GM23338 (cell line): ENCODE measurements around the gene ORM1.
"Not testable (repeated sequence)": the region's sequence is repeated elsewhere in the genome, so short reads cannot be mapped to it uniquely, and the experiment has no call there.

Experiments used
- CREB1 ChIP-seq: fragments of 250-450 bp; sonication (Bioruptor Pico); IDR thresholded peaks from 2 replicates; pipeline ENCODE4 v1.5.0; 2020; ENCODE audit warnings: low read depth, mild to moderate bottlenecking, moderate library complexity
- CTCF ChIP-seq, 2 experiments: fragments of 200-600 bp in 1 of 2; sonication (generic) in 1 of 2; conservative IDR thresholded peaks; 2 replicates each; pipeline versions ENCODE4 v1.5.1 to v1.6.1; 2016 to 2017; ENCODE audit warnings: antibody characterized with exemption in 2 of 2, low read depth in 2 of 2, mild to moderate bottlenecking in 2 of 2, moderate library complexity in 1 of 2
- EZH2 ChIP-seq: fragments of 200-600 bp; sonication (generic); IDR thresholded peaks from one replicate; pipeline ENCODE4 v1.8.0; 2017; ENCODE audit warnings: antibody characterized with exemption, mild to moderate bottlenecking, low read depth; ENCODE audit not compliant: unreplicated experiment
- EZH2phosphoT487 ChIP-seq: fragments of 200-600 bp; sonication (generic); IDR thresholded peaks from one replicate; pipeline ENCODE4 v1.8.1; 2018; ENCODE audit warnings: antibody characterized with exemption; ENCODE audit not compliant: unreplicated experiment
- JUNB ChIP-seq: IDR thresholded peaks from one replicate; pipeline ENCODE4 v1.6.1; 2016; ENCODE audit warnings: antibody characterized with exemption; ENCODE audit not compliant: unreplicated experiment
- POLR2AphosphoS5 ChIP-seq: IDR thresholded peaks from 2 replicates; pipeline ENCODE4 v1.6.1; 2016; ENCODE audit warnings: antibody characterized with exemption, low read depth
- REST ChIP-seq: IDR thresholded peaks from one replicate; pipeline ENCODE4 v1.6.1; 2018; ENCODE audit warnings: antibody characterized with exemption; ENCODE audit not compliant: unreplicated experiment
- ZNF114 ChIP-seq: fragments of 250-450 bp; sonication (Bioruptor Pico); IDR thresholded peaks from 2 replicates; pipeline ENCODE4 v1.5.0; 2020; ENCODE audit warnings: mild to moderate bottlenecking, moderate library complexity
- ZNF462 ChIP-seq: fragments of 250-450 bp; sonication (Bioruptor Pico); IDR thresholded peaks from 2 replicates; pipeline ENCODE4 v1.5.0; 2020; ENCODE audit warnings: mild to moderate bottlenecking, moderate library complexity

GRCh38 chr9:114322160-114322818 is 609 bp upstream of the ORM1 start:
- not testable (repeated sequence) for TF ChIP-seq CTCF (conservative IDR thresholded peaks at IDR 0.05; ENCODE audit: low read depth in 2 of 2); EZH2phosphoT487; POLR2AphosphoS5; EZH2; JUNB; REST; ZNF462 (CRISPR knock-in tag); CREB1 (CRISPR knock-in tag); ZNF114 (CRISPR knock-in tag)
